PC-9 (cell line): ENCODE measurements around the gene TAS1R3.

Experiments
- EZH2 ChIP-seq: fragments of 200-600 bp; sonication (generic); IDR thresholded peaks from 2 replicates; pipeline ENCODE4 v1.8.0; 2017; ENCODE audit warnings: antibody characterized with exemption, low read depth
- TF ChIP-seq, protein P1 (sequence below): fragments of 200-600 bp; sonication (generic); conservative IDR thresholded peaks from 2 replicates; pipeline ENCODE4 v1.6.1; 2017; ENCODE audit warnings: mixed run types, antibody characterized with exemption, mild to moderate bottlenecking, moderate library complexity

- TF ChIP-seq, protein P1, sequence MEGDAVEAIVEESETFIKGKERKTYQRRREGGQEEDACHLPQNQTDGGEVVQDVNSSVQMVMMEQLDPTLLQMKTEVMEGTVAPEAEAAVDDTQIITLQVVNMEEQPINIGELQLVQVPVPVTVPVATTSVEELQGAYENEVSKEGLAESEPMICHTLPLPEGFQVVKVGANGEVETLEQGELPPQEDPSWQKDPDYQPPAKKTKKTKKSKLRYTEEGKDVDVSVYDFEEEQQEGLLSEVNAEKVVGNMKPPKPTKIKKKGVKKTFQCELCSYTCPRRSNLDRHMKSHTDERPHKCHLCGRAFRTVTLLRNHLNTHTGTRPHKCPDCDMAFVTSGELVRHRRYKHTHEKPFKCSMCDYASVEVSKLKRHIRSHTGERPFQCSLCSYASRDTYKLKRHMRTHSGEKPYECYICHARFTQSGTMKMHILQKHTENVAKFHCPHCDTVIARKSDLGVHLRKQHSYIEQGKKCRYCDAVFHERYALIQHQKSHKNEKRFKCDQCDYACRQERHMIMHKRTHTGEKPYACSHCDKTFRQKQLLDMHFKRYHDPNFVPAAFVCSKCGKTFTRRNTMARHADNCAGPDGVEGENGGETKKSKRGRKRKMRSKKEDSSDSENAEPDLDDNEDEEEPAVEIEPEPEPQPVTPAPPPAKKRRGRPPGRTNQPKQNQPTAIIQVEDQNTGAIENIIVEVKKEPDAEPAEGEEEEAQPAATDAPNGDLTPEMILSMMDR, result no peak
- no peak for TF ChIP-seq EZH2
Measured at GRCh38 chr1:1313500-1314236, 17.4 kb upstream of the TAS1R3 start.
